Activated CD4-positive, alpha-beta memory T cell treated with anti-CD3 and anti-CD28 coated beads, Interleukin-2, amount 10 ng/mL, durations not matched to agents 7 days and 5 days (primary cell): ENCODE results near the gene UQCR11. TPM values are rescaled to one million over a fixed set of nuclear protein-coding genes. Genes with fewer than 3 reads are reported as not detected.

Experiments used
- CTCF ChIA-PET: fragments of 350-600 bp; sonication (Branson Sonifier 250); formaldehyde crosslinking; loops from one replicate; lab custom pipeline; 2021; ENCODE audit warnings: antibody characterized with exemption, inconsistent platforms; lab: Charles Lee
- POLR2A ChIA-PET: fragments of 350-600 bp; sonication (Branson Sonifier 250); formaldehyde crosslinking; loops from one replicate; lab custom pipeline; 2021; ENCODE audit warnings: antibody characterized with exemption; lab: Charles Lee
- DNase-seq: peaks from one replicate; pipeline ENCODE4 v3.0.0-alpha.2; 2020
- H3K27ac Mint-ChIP-seq: one replicate; pipeline ENCODE4 v1.8.0; 2021; ENCODE audit warnings: mild to moderate bottlenecking, mixed read lengths
- H3K27me3 Mint-ChIP-seq: one replicate; pipeline ENCODE4 v1.8.0; 2021; ENCODE audit warnings: mixed read lengths
- H3K36me3 Mint-ChIP-seq: one replicate; pipeline ENCODE4 v1.8.0; 2021; ENCODE audit warnings: low read depth, mixed read lengths
- H3K4me1 Mint-ChIP-seq: one replicate; pipeline ENCODE4 v1.8.0; 2021; ENCODE audit warnings: mixed read lengths
- H3K4me3 Mint-ChIP-seq: one replicate; pipeline ENCODE4 v1.8.0; 2021; ENCODE audit warnings: mild to moderate bottlenecking, mixed read lengths
- H3K9me3 Mint-ChIP-seq: one replicate; pipeline ENCODE4 v1.8.0; 2021; ENCODE audit warnings: mixed read lengths
- total RNA-seq, 2 experiments: library from RNA; stranded (reverse); gene quantifications; one replicate each; pipeline ENCODE4 v1.2.3, GENCODE V29; 2021

UQCR11 gene
- total RNA-seq, 2 experiments from 2014 or later, result 177 to 191 TPM

- POLR2A ChIA-PET, result no interaction called here
- H3K27ac Mint-ChIP-seq, result no peak overlapping the region
Observed at GRCh38 chr19:1575323-1576241, 29.7 kb downstream of the UQCR11 start.

GRCh38 chr19:1574354-1575136 is 30.7 kb downstream of the UQCR11 start:
- POLR2A ChIA-PET, result no interaction called here
- Mint-ChIP-seq H3K27ac (no peak overlapping the region), H3K4me3 (no peak overlapping the region), H3K9me3 (no peaks in the 10 kb centered on the region), H3K36me3 (peaks cover 2% of the 10 kb centered on the region), H3K27me3 (peaks cover 10% of the 10 kb centered on the region), H3K4me1 (peaks cover 4% of the 10 kb centered on the region)
- CTCF ChIA-PET, result no interaction called here
- no peak for DNase-seq

More at GRCh38 chr19:1575323-1576241, 29.7 kb downstream of the UQCR11 start:
- Mint-ChIP-seq H3K36me3 (peaks cover 8% of the 10 kb centered on the region), H3K4me1 (no peaks in the 10 kb centered on the region), H3K4me3 (no peak overlapping the region), H3K9me3 (no peaks in the 10 kb centered on the region), H3K27me3 (peaks cover under 1% of the 10 kb centered on the region)
- CTCF ChIA-PET, result no interaction called here
- DNase-seq, result no peak

GRCh38 chr19:1572795-1573194 is 32.5 kb downstream of the UQCR11 start:
- Mint-ChIP-seq H3K9me3 (no peaks in the 10 kb centered on the region), H3K36me3 (no peaks in the 10 kb centered on the region), H3K4me3 (no peak overlapping the region), H3K4me1 (peaks cover 7% of the 10 kb centered on the region), H3K27ac (no peak overlapping the region), H3K27me3 (peaks cover 11% of the 10 kb centered on the region)
- no peak for DNase-seq
- ChIA-PET POLR2A (no interaction called here), CTCF (no interaction called here)

- Mint-ChIP-seq H3K27ac (no peak overlapping the region), H3K4me1 (peaks cover 7% of the 10 kb centered on the region), H3K36me3 (no peaks in the 10 kb centered on the region), H3K9me3 (no peaks in the 10 kb centered on the region), H3K27me3 (peaks cover 11% of the 10 kb centered on the region), H3K4me3 (no peak overlapping the region)
- ChIA-PET CTCF (no interaction called here), POLR2A (no interaction called here)
- DNase-seq, result no peak
Observed at GRCh38 chr19:1571358-1571757, 33.9 kb downstream of the UQCR11 start.

- DNase-seq, result no peak
- peaks cover 11% of the 10 kb centered on the region for H3K27me3 Mint-ChIP-seq
- H3K4me3 Mint-ChIP-seq, result no peak overlapping the region
- no peaks in the 10 kb centered on the region for H3K36me3 Mint-ChIP-seq
- H3K4me1 Mint-ChIP-seq, result peaks cover 7% of the 10 kb centered on the region
- POLR2A ChIA-PET, result no interaction called here
- CTCF ChIA-PET, result no interaction called here
- H3K9me3 Mint-ChIP-seq, result no peaks in the 10 kb centered on the region
- no peak overlapping the region for H3K27ac Mint-ChIP-seq
Observed at GRCh38 chr19:1570836-1571235, 34.4 kb downstream of the UQCR11 start.

GRCh38 chr19:1569997-1570396 is 35.3 kb downstream of the UQCR11 start:
- H3K27ac Mint-ChIP-seq, result no peak overlapping the region

GRCh38 chr19:1568320-1569019 is 36.8 kb downstream of the UQCR11 start, which contains the start of gene MEX3D:
Gene MEX3D (minus strand): TSS chr19:1568325. CDS start chr19:1568058, 267 bp downstream.
- DNase-seq, result peak; percentile 83
- peaks cover 11% of the 10 kb centered on the region for H3K27me3 Mint-ChIP-seq
- POLR2A ChIA-PET, result no interaction called here
- peak within 1 kb of the TSS; percentile 30 for H3K4me3 Mint-ChIP-seq
- CTCF ChIA-PET, result no interaction called here
- H3K4me1 Mint-ChIP-seq, result peaks cover 7% of the 10 kb centered on the region
- no peaks in the 10 kb centered on the region for H3K9me3 Mint-ChIP-seq
- no peak within 1 kb of the TSS for H3K27ac Mint-ChIP-seq
- H3K36me3 Mint-ChIP-seq, result no peaks in the 10 kb centered on the region

More at GRCh38 chr19:1569997-1570396, 35.3 kb downstream of the UQCR11 start:
- H3K9me3 Mint-ChIP-seq, result no peaks in the 10 kb centered on the region
- H3K27me3 Mint-ChIP-seq, result peaks cover 11% of the 10 kb centered on the region
- peaks cover 7% of the 10 kb centered on the region for H3K4me1 Mint-ChIP-seq
- H3K4me3 Mint-ChIP-seq, result no peak overlapping the region
- ChIA-PET CTCF (no interaction called here), POLR2A (no interaction called here)
- DNase-seq, result no peak
- no peaks in the 10 kb centered on the region for H3K36me3 Mint-ChIP-seq

- no peak overlapping the region for H3K27ac Mint-ChIP-seq
Observed at GRCh38 chr19:1567848-1568227, 37.4 kb downstream of the UQCR11 start.

GRCh38 chr19:1567116-1567847 is 38.0 kb downstream of the UQCR11 start:
- ChIA-PET CTCF (no interaction called here), POLR2A (no interaction called here)
- peak overlapping the region; percentile 30 for H3K4me3 Mint-ChIP-seq
- H3K4me1 Mint-ChIP-seq, result peaks cover 7% of the 10 kb centered on the region
- H3K36me3 Mint-ChIP-seq, result no peaks in the 10 kb centered on the region
- no peak overlapping the region for H3K27ac Mint-ChIP-seq
- peaks cover 11% of the 10 kb centered on the region for H3K27me3 Mint-ChIP-seq
- no peaks in the 10 kb centered on the region for H3K9me3 Mint-ChIP-seq
- DNase-seq, result no peak

More at GRCh38 chr19:1567848-1568227, 37.4 kb downstream of the UQCR11 start:
- POLR2A ChIA-PET, result no interaction called here
- peaks cover 11% of the 10 kb centered on the region for H3K27me3 Mint-ChIP-seq
- CTCF ChIA-PET, result no interaction called here
- H3K36me3 Mint-ChIP-seq, result no peaks in the 10 kb centered on the region
- no peak overlapping the region for H3K4me3 Mint-ChIP-seq
- H3K4me1 Mint-ChIP-seq, result peaks cover 7% of the 10 kb centered on the region
- DNase-seq, result no peak
- no peaks in the 10 kb centered on the region for H3K9me3 Mint-ChIP-seq

GRCh38 chr19:1566392-1567115 is 38.7 kb downstream of the UQCR11 start:
- H3K4me3 Mint-ChIP-seq, result no peak overlapping the region
- no peak overlapping the region for H3K27ac Mint-ChIP-seq
- H3K9me3 Mint-ChIP-seq, result no peaks in the 10 kb centered on the region
- H3K27me3 Mint-ChIP-seq, result peaks cover 11% of the 10 kb centered on the region
- POLR2A ChIA-PET, result interaction anchor here (1.0 kb wide), 1 partner anchor 297 kb away, joined by 3 read pairs; the partner anchor contains the start of gene CIRBP
- CTCF ChIA-PET, result no interaction called here
- H3K36me3 Mint-ChIP-seq, result no peaks in the 10 kb centered on the region
- no peak for DNase-seq
- peaks cover 7% of the 10 kb centered on the region for H3K4me1 Mint-ChIP-seq

GRCh38 chr19:1563251-1563650 is 42.0 kb downstream of the UQCR11 start:
- ChIA-PET POLR2A (no interaction called here), CTCF (no interaction called here)
- no peak overlapping the region for H3K27ac Mint-ChIP-seq
- H3K36me3 Mint-ChIP-seq, result no peaks in the 10 kb centered on the region
- no peaks in the 10 kb centered on the region for H3K4me1 Mint-ChIP-seq
- no peaks in the 10 kb centered on the region for H3K27me3 Mint-ChIP-seq
- H3K9me3 Mint-ChIP-seq, result no peaks in the 10 kb centered on the region
- no peak overlapping the region for H3K4me3 Mint-ChIP-seq
- DNase-seq, result no peak
